Endothelial cell of umbilical vein (primary cell): Measurements from ENCODE around the gene OSBP2. TPM values are rescaled to one million over a fixed set of nuclear protein-coding genes. Genes with fewer than 3 reads are reported as not detected.

ENCODE experiments used
- BruUV-seq: library from RNA; stranded (reverse); fragments of 400-500 nt; replicated peaks from 2 replicates; lab custom pipeline; 2021; lab: Mats Ljungman, UMichigan
- CTCF ChIA-PET: fragments of 300-600, 350-600 bp; sonication (Branson Sonifier 250); formaldehyde crosslinking; loops from one replicate; lab custom pipeline; 2021; ENCODE audit warnings: antibody characterized with exemption, inconsistent platforms; lab: Charles Lee
- POLR2A ChIA-PET: fragments of 300-600, 350-600 bp; sonication (Branson Sonifier 250); formaldehyde crosslinking; loops from one replicate; lab custom pipeline; 2021; ENCODE audit warnings: antibody characterized with exemption, inconsistent platforms; lab: Charles Lee
- DNase-seq: peaks from one replicate; pipeline ENCODE4 v3.0.0-alpha.2; 2011; ENCODE audit warnings: low read depth, low spot score
- FAIRE-seq: peaks from 2 replicates; lab custom pipeline; 2011; peaks lifted over from hg19 to GRCh38; lab: Jason Lieb, UNC
- H2AFZ ChIP-seq: 2 replicates; pipeline ENCODE4 v1.6.0; 2012; ENCODE audit warnings: low read depth, low read length, control low read depth, inconsistent platforms
- H3K27ac ChIP-seq: 2 replicates; pipeline ENCODE4 v1.5.1; 2011; ENCODE audit warnings: low read depth, mild to moderate bottlenecking, control low read depth, low read length, moderate library complexity; ENCODE audit not compliant: insufficient read depth
- H3K27me3 ChIP-seq, 2 experiments: 2 replicates each; pipeline versions ENCODE4 v1.6.0 to v1.6.1; 2011; ENCODE audit warnings: low read length in 2 of 2, mixed read lengths in 1 of 2; ENCODE audit not compliant: control insufficient read depth in 2 of 2, insufficient read depth in 2 of 2
- H3K36me3 ChIP-seq, 2 experiments: 2 replicates in 1 of 2; 3 replicates in 1 of 2; pipeline ENCODE4 v1.5.1; 2011; ENCODE audit warnings: low read length in 2 of 2, mild to moderate bottlenecking in 1 of 2, moderate library complexity in 1 of 2; ENCODE audit not compliant: control insufficient read depth in 2 of 2, insufficient read depth in 2 of 2; ENCODE audit errors: extremely low read depth in 1 of 2
- H3K4me1 ChIP-seq: 3 replicates; pipeline ENCODE4 v1.5.1; 2011; ENCODE audit warnings: mild to moderate bottlenecking, low read length; ENCODE audit not compliant: control insufficient read depth, insufficient read depth; ENCODE audit errors: extremely low read depth
- H3K4me2 ChIP-seq: 2 replicates; pipeline ENCODE4 v1.6.1; 2011; ENCODE audit warnings: low read length, control low read depth, mixed read lengths; ENCODE audit not compliant: insufficient read depth
- H3K4me3 ChIP-seq, 3 experiments: fragments of 200-600 bp in 1 of 3; sonication (generic), shearing (Covaris generic) in 1 of 3; replicated peaks in 1 of 3; 2 replicates each; pipeline ENCODE4 v1.5.1; 2011 to 2016; ENCODE audit warnings: control low read depth in 3 of 3, low read length in 3 of 3, mild to moderate bottlenecking in 2 of 3, inconsistent platforms in 1 of 3, low read depth in 1 of 3, moderate library complexity in 1 of 3; ENCODE audit not compliant: insufficient read depth in 1 of 3
- H3K79me2 ChIP-seq: 2 replicates; pipeline ENCODE4 v1.6.0; 2012; ENCODE audit warnings: low read length, inconsistent platforms; ENCODE audit not compliant: control insufficient read depth, insufficient read depth
- H3K9ac ChIP-seq: replicated peaks from 2 replicates; pipeline ENCODE3; 2011; ENCODE audit warnings: low read length, control low read depth; ENCODE audit not compliant: insufficient read depth; ENCODE audit errors: extremely low read depth
- H3K9me1 ChIP-seq: replicated peaks from 3 replicates; pipeline ENCODE4 v1.6.0; 2011; ENCODE audit warnings: mild to moderate bottlenecking, low read length; ENCODE audit not compliant: control insufficient read depth, insufficient read depth; ENCODE audit errors: extremely low read depth
- H3K9me3 ChIP-seq: replicated peaks from 2 replicates; pipeline ENCODE4 v1.5.1; 2012; ENCODE audit warnings: low read length, inconsistent platforms; ENCODE audit not compliant: control insufficient read depth, insufficient read depth
- H4K20me1 ChIP-seq: replicated peaks from 2 replicates; pipeline ENCODE3; 2011; ENCODE audit warnings: mild to moderate bottlenecking, low read length; ENCODE audit not compliant: control insufficient read depth, insufficient read depth; ENCODE audit errors: extremely low read depth
- JUN ChIP-seq: IDR thresholded peaks from 2 replicates; pipeline ENCODE4 v1.6.1; 2011; ENCODE audit warnings: borderline replicate concordance, low read depth; ENCODE audit not compliant: insufficient read length, insufficient read depth
- MAX ChIP-seq: IDR thresholded peaks from 2 replicates; pipeline ENCODE4 v1.6.1; 2011; ENCODE audit not compliant: insufficient read depth, insufficient read length
- MYC ChIP-seq: IDR thresholded peaks from one replicate; pipeline ENCODE4 v1.6.1; 2011; ENCODE audit warnings: mild to moderate bottlenecking, low read depth, low read length
- POLR2A ChIP-seq: IDR thresholded peaks from 2 replicates; pipeline ENCODE4 v1.6.1; 2012; ENCODE audit warnings: low read depth, mild to moderate bottlenecking, control low read depth, low read length
- POLR2AphosphoS5 ChIP-seq: IDR thresholded peaks from 2 replicates; pipeline ENCODE4 v1.6.1; 2012; ENCODE audit warnings: low read depth, mild to moderate bottlenecking, control low read depth, low read length, moderate library complexity; ENCODE audit not compliant: insufficient read depth
- dilution Hi-C: fragments of 300-500 bp; cut with MboI; formaldehyde crosslinking; loops from one replicate; pipeline ENCODE4 v1.15.0; 2019; ENCODE audit warnings: low sequenced_read_pairs; ENCODE audit not compliant: extremely low pct_ligation_motif_present
- intact Hi-C: fragments of 100-400 bp; cut with micrococcal nuclease; formaldehyde crosslinking; loops from one replicate; pipeline ENCODE4 v1.10.0; 2022
- polyA plus RNA-seq, 4 experiments: library from polyadenylated mRNA; depleted of rRNA in 3 of 4; stranded (reverse) in 3 of 4; unstranded in 1 of 4; fragments of >200 nt; gene quantifications; 2 replicates each; pipeline versions ENCODE4 v1.2.1 to v1.2.3, GENCODE V29; 2011 to 2012; ENCODE audit warnings: missing spikeins in 1 of 4
- total RNA-seq: library from RNA; stranded (reverse); gene quantifications from 2 replicates; pipeline ENCODE4 v1.2.3, GENCODE V29; 2021

Gene OSBP2
- total and polyA plus RNA-seq, 2 donors (not counting 3 experiments of a cell fraction or from before 2014, with no cell fraction given): 4.1 to 7.5 TPM

- H3K27ac ChIP-seq: no peak overlapping the region
- FAIRE-seq (no peak), DNase-seq (no peak)
- ChIA-PET POLR2A (no interaction called here), CTCF (interaction anchor here (2.3 kb wide), 1 partner anchor 122 kb away, joined by 9 read pairs; no protein-coding TSS in a partner anchor)
- TF ChIP-seq POLR2A (no peak), JUN (no peak), MYC (no peak)
- H3K9ac ChIP-seq: no peak overlapping the region
- no TSS peak for BruUV-seq
- no peak overlapping the region for H2AFZ ChIP-seq
- H3K36me3 ChIP-seq: no peaks in the 10 kb centered on the region
- H3K4me2 ChIP-seq: no peak overlapping the region
- H3K4me1 ChIP-seq: no peaks in the 10 kb centered on the region
- H3K4me3 ChIP-seq: no peak overlapping the region
- H3K79me2 ChIP-seq: no peaks in the 10 kb centered on the region
- intact Hi-C loops: no loop called here
- H3K27me3 ChIP-seq: no peaks in the 10 kb centered on the region
- H3K9me1 ChIP-seq: no peaks in the 10 kb centered on the region
- dilution Hi-C loops: no loop called here
- H3K9me3 ChIP-seq: no peaks in the 10 kb centered on the region
- H4K20me1 ChIP-seq: no peaks in the 10 kb centered on the region
Measured at GRCh38 chr22:30885001-30885366, 190.3 kb downstream of the OSBP2 start.

GRCh38 chr22:30885591-30885990 is 190.9 kb downstream of the OSBP2 start:
- ChIA-PET POLR2A (no interaction called here), CTCF (interaction anchor here (0.6 to 2.3 kb wide), 4 partner anchors 11 to 123 kb away, joined by 3 to 9 read pairs (median 3); no protein-coding TSS in a partner anchor)
- H3K9me3 ChIP-seq: no peaks in the 10 kb centered on the region
- intact Hi-C loops: no loop called here
- TF ChIP-seq POLR2AphosphoS5 (no peak), JUN (no peak), MAX (no peak)
- no peak overlapping the region for H2AFZ ChIP-seq
- dilution Hi-C loops: no loop called here
- H3K4me2 ChIP-seq: no peak overlapping the region
- no peaks in the 10 kb centered on the region for H4K20me1 ChIP-seq
- DNase-seq (no peak), FAIRE-seq (no peak)
- H3K36me3 ChIP-seq: no peaks in the 10 kb centered on the region
- H3K27me3 ChIP-seq: no peaks in the 10 kb centered on the region
- H3K79me2 ChIP-seq: no peaks in the 10 kb centered on the region
- H3K9ac ChIP-seq: no peak overlapping the region
- H3K4me3 ChIP-seq: no peak overlapping the region
- H3K27ac ChIP-seq: no peak overlapping the region
- H3K4me1 ChIP-seq: no peaks in the 10 kb centered on the region
- no peaks in the 10 kb centered on the region for H3K9me1 ChIP-seq
- BruUV-seq: no TSS peak
